MCF 10A (cell line): ENCODE measurements around the gene SLC18A3. TPM values are rescaled to one million over a fixed set of nuclear protein-coding genes. Genes with fewer than 3 reads are reported as not detected.

Experiments
- Bru-seq: library from RNA; stranded (reverse); fragments of 400-500 nt; gene quantifications from one replicate; lab custom pipeline; 2021; lab: Mats Ljungman, UMichigan
- BruChase-seq, 2 experiments: library from RNA; stranded (reverse); fragments of 400-500 nt; gene quantifications; one replicate each; lab custom pipeline; 2021; lab: Mats Ljungman, UMichigan
- BruUV-seq: library from RNA; stranded (reverse); fragments of 400-500 nt; replicated peaks from 2 replicates; lab custom pipeline; 2021; lab: Mats Ljungman, UMichigan
- CTCF ChIA-PET: fragments of 300-600 bp; sonication (Branson Sonifier 250); formaldehyde crosslinking; extraction: SDS; loops from one replicate; lab custom pipeline; 2021; ENCODE audit warnings: antibody characterized with exemption, inconsistent platforms; lab: Yijun Ruan, JAX
- POLR2A ChIA-PET: fragments of 300-600, 350-650 bp; sonication (Branson Sonifier 250); formaldehyde crosslinking; extraction: SDS; loops from one replicate; lab custom pipeline; 2020; ENCODE audit warnings: antibody characterized with exemption, inconsistent platforms; lab: Yijun Ruan, JAX
- DNase-seq: peaks from one replicate; pipeline ENCODE4 v3.0.0-alpha.2; 2018; ENCODE audit not compliant: unreplicated experiment
- H3K27ac Mint-ChIP-seq: one replicate; pipeline ENCODE4 v1.8.0; 2022; ENCODE audit warnings: mild to moderate bottlenecking, low read depth, mixed read lengths; ENCODE audit not compliant: unreplicated experiment
- H3K27me3 Mint-ChIP-seq: one replicate; pipeline ENCODE4 v1.8.0; 2022; ENCODE audit warnings: mixed read lengths; ENCODE audit not compliant: insufficient read depth, unreplicated experiment
- H3K36me3 Mint-ChIP-seq: one replicate; pipeline ENCODE4 v1.8.0; 2022; ENCODE audit warnings: mild to moderate bottlenecking, moderate library complexity, mixed read lengths; ENCODE audit not compliant: insufficient read depth, unreplicated experiment
- H3K4me1 Mint-ChIP-seq: one replicate; pipeline ENCODE4 v1.8.0; 2022; ENCODE audit warnings: mixed read lengths; ENCODE audit not compliant: insufficient read depth, unreplicated experiment
- H3K4me3 Mint-ChIP-seq: one replicate; pipeline ENCODE4 v1.8.0; 2022; ENCODE audit warnings: mild to moderate bottlenecking, moderate library complexity, mixed read lengths; ENCODE audit not compliant: unreplicated experiment
- H3K9me3 Mint-ChIP-seq: one replicate; pipeline ENCODE4 v1.8.0; 2022; ENCODE audit warnings: mixed read lengths; ENCODE audit not compliant: unreplicated experiment
- CTCF ChIP-seq: fragments of 200-600 bp; IDR thresholded peaks from one replicate; pipeline ENCODE4 v1.8.0; 2022; ENCODE audit warnings: antibody characterized with exemption, mild to moderate bottlenecking; ENCODE audit not compliant: unreplicated experiment
- intact Hi-C: fragments of 100-400 bp; cut with micrococcal nuclease; formaldehyde crosslinking; loops from 2 replicates; pipeline ENCODE4 v1.14.1; 2022
- long read RNA-seq: library from polyadenylated mRNA; stranded (forward); transcript quantifications from one replicate; pipeline ENCODE4 v2.0.0, GENCODE V29; 2022
- total RNA-seq: library from RNA; stranded (reverse); gene quantifications from 2 replicates; pipeline ENCODE4 v1.2.3, GENCODE V29; 2022

The SLC18A3 gene
- not detected in 2 replicates for total RNA-seq
- Bru-seq, nascent RNA = not detected
- not detected for BruChase-seq, experiment 1, labeled RNA remaining after a 6-hour chase
- BruChase-seq, experiment 2, labeled RNA remaining after a 2-hour chase = not detected
- long read RNA-seq = 0 reads

- ChIA-PET CTCF (no interaction called here), POLR2A (no interaction called here)
- Mint-ChIP-seq H3K9me3 (no peaks in the 10 kb centered on the region), H3K4me3 (no peak within 1 kb of the TSS), H3K36me3 (no peaks in the 10 kb centered on the region), H3K27ac (no peak within 1 kb of the TSS), H3K4me1 (peaks cover 16% of the 10 kb centered on the region), H3K27me3 (peaks cover 71% of the 10 kb centered on the region)
- intact Hi-C loops = no loop called here
- TF ChIP-seq CTCF = no peak
- BruUV-seq = no TSS peak
- DNase-seq = no peak
These were observed at the start of gene SLC18A3 for GRCh38 chr10:49610114-49610457. Gene SLC18A3 (plus strand): TSS chr10:49610310. CDS start chr10:49610741, 431 bp downstream.

- intact Hi-C loops = no loop called here
- BruUV-seq = no TSS peak
These were observed 49.6 kb upstream of the SLC18A3 start for GRCh38 chr10:49560526-49560925.

GRCh38 chr10:49562893-49563292, 47.2 kb upstream of the SLC18A3 start:
- no peak overlapping the region for H3K27ac Mint-ChIP-seq
- POLR2A ChIA-PET = interaction anchor here (3.2 to 12.5 kb wide), 2 partner anchors 10 to 24 kb away, joined by 12 to 205 read pairs; partner anchors contain the start of gene ERCC6
- no TSS peak for BruUV-seq
- no peak overlapping the region for H3K4me3 Mint-ChIP-seq
- H3K36me3 Mint-ChIP-seq = no peaks in the 10 kb centered on the region
- H3K27me3 Mint-ChIP-seq = no peaks in the 10 kb centered on the region
- H3K4me1 Mint-ChIP-seq = peaks cover 35% of the 10 kb centered on the region
- TF ChIP-seq CTCF = no peak
- CTCF ChIA-PET = interaction anchor here (0.6 to 6.3 kb wide), 7 partner anchors 8 to 1135 kb away, joined by 3 to 52 read pairs (median 3); partner anchors contain the start of gene ERCC6
- no peak for DNase-seq
- H3K9me3 Mint-ChIP-seq = no peaks in the 10 kb centered on the region
- intact Hi-C loops = no loop called here

More at GRCh38 chr10:49560526-49560925, 49.6 kb upstream of the SLC18A3 start:
- Mint-ChIP-seq H3K9me3 (no peaks in the 10 kb centered on the region), H3K27ac (no peak overlapping the region), H3K4me1 (peaks cover 36% of the 10 kb centered on the region), H3K36me3 (no peaks in the 10 kb centered on the region), H3K4me3 (no peak overlapping the region), H3K27me3 (no peaks in the 10 kb centered on the region)
- ChIA-PET POLR2A (interaction anchor here (12.5 kb wide), 1 partner anchor 7 kb away, joined by 205 read pairs; no protein-coding TSS in a partner anchor), CTCF (no interaction called here)
- DNase-seq = no peak
- TF ChIP-seq CTCF = no peak

GRCh38 chr10:49564461-49565009, 45.6 kb upstream of the SLC18A3 start:
- H3K4me3 Mint-ChIP-seq = no peak overlapping the region
- no peaks in the 10 kb centered on the region for H3K9me3 Mint-ChIP-seq
- peaks cover 51% of the 10 kb centered on the region for H3K4me1 Mint-ChIP-seq
- no peak for TF ChIP-seq CTCF
- H3K36me3 Mint-ChIP-seq = no peaks in the 10 kb centered on the region
- no peak overlapping the region for H3K27ac Mint-ChIP-seq
- BruUV-seq = no TSS peak
- ChIA-PET CTCF (interaction anchor here (0.8 to 6.3 kb wide), 6 partner anchors 12 to 52 kb away, joined by 3 to 52 read pairs (median 3); no protein-coding TSS in a partner anchor), POLR2A (interaction anchor here (3.2 to 12.5 kb wide), 2 partner anchors 11 to 25 kb away, joined by 12 to 205 read pairs; partner anchors contain the start of gene ERCC6)
- no peak for DNase-seq
- intact Hi-C loops = no loop called here
- no peaks in the 10 kb centered on the region for H3K27me3 Mint-ChIP-seq
